Activated B cell treated with CpG ODN at 0.5 μM for 24 hours (primary cell): Measurements from ENCODE around the gene FBP1. TPM values are rescaled to one million over a fixed set of nuclear protein-coding genes. Genes with fewer than 3 reads are reported as not detected.
"Not testable (repeated sequence)": the region's sequence is repeated elsewhere in the genome, so short reads cannot be mapped to it uniquely, and the experiment has no call there.

Experiments used
- ATAC-seq: fragments of 200-7000 bp; cut with Tn5 transposase; one replicate; pipeline ENCODE4 v1.10.0; 2021; ENCODE audit warnings: low read depth, mild to moderate bottlenecking, moderate library complexity
- CTCF ChIA-PET: fragments of 350-600 bp; sonication (Branson Sonifier 250); formaldehyde crosslinking; loops from one replicate; lab custom pipeline; 2021; ENCODE audit warnings: antibody characterized with exemption; lab: Charles Lee
- POLR2A ChIA-PET: fragments of 350-600 bp; sonication (Branson Sonifier 250); formaldehyde crosslinking; loops from one replicate; lab custom pipeline; 2021; ENCODE audit warnings: antibody characterized with exemption; lab: Charles Lee
- DNase-seq: peaks from one replicate; pipeline ENCODE4 v3.0.0; 2022
- H3K27ac Mint-ChIP-seq: one replicate; pipeline ENCODE4 v1.8.0; 2020; ENCODE audit warnings: mixed read lengths
- H3K27me3 Mint-ChIP-seq: one replicate; pipeline ENCODE4 v1.8.0; 2021; ENCODE audit warnings: mixed read lengths
- H3K36me3 Mint-ChIP-seq: one replicate; pipeline ENCODE4 v1.8.0; 2021; ENCODE audit warnings: low read depth, mixed read lengths
- H3K4me1 Mint-ChIP-seq: one replicate; pipeline ENCODE4 v1.8.0; 2021; ENCODE audit warnings: mixed read lengths
- H3K4me3 Mint-ChIP-seq: one replicate; pipeline ENCODE4 v1.8.0; 2020; ENCODE audit warnings: mild to moderate bottlenecking, mixed read lengths
- H3K9me3 Mint-ChIP-seq: one replicate; pipeline ENCODE4 v1.8.0; 2020; ENCODE audit warnings: mixed read lengths
- CTCF ChIP-seq: fragments of 200-600 bp; IDR thresholded peaks from one replicate; pipeline ENCODE4 v1.8.0; 2022; ENCODE audit warnings: antibody characterized with exemption, mild to moderate bottlenecking
- intact Hi-C: fragments of 100-400 bp; cut with micrococcal nuclease; formaldehyde crosslinking; loops from one replicate; pipeline ENCODE4 v1.15.1; 2024
- total RNA-seq: library from RNA; stranded (reverse); gene quantifications from 2 replicates; pipeline ENCODE4 v1.2.3, GENCODE V29; 2022

Gene FBP1
- total RNA-seq, 1 donor from 2014 or later: 0.80 TPM

GRCh38 chr9:94599102-94599501 is 40.2 kb downstream of the FBP1 start:
- intact Hi-C loops: no loop called here
- CTCF ChIA-PET: no interaction called here
- DNase-seq (no peak), ATAC-seq (no peak)
- H3K27ac Mint-ChIP-seq: no peak overlapping the region
- H3K4me3 Mint-ChIP-seq: no peak overlapping the region
- H3K27me3 Mint-ChIP-seq: peaks cover 5% of the 10 kb centered on the region
- POLR2A ChIA-PET: no interaction called here
- peaks cover 4% of the 10 kb centered on the region for H3K4me1 Mint-ChIP-seq
- no peak for TF ChIP-seq CTCF
- H3K9me3 Mint-ChIP-seq: no peaks in the 10 kb centered on the region
- H3K36me3 Mint-ChIP-seq: no peaks in the 10 kb centered on the region

- CTCF ChIA-PET: no interaction called here
Measured at GRCh38 chr9:94593459-94594345, 45.6 kb downstream of the FBP1 start, which contains the start of gene FBP2. Gene FBP2, minus strand, starts transcription at chr9:94593824. Its CDS starts 98 bp downstream, at chr9:94593726.

GRCh38 chr9:94592683-94593082 is 46.6 kb downstream of the FBP1 start:
- CTCF ChIA-PET, H3K27ac Mint-ChIP-seq, H3K27me3 Mint-ChIP-seq, DNase-seq, H3K36me3 Mint-ChIP-seq, intact Hi-C loops, POLR2A ChIA-PET, ATAC-seq, H3K4me3 Mint-ChIP-seq, H3K9me3 Mint-ChIP-seq, H3K4me1 Mint-ChIP-seq: not testable (repeated sequence)

More at GRCh38 chr9:94593459-94594345, 45.6 kb downstream of the FBP1 start, which contains the start of gene FBP2:
- Mint-ChIP-seq H3K9me3 (no peaks in the 10 kb centered on the region), H3K4me3 (no peak within 1 kb of the TSS), H3K4me1 (no peaks in the 10 kb centered on the region), H3K36me3 (no peaks in the 10 kb centered on the region), H3K27me3 (peaks cover 7% of the 10 kb centered on the region), H3K27ac (no peak within 1 kb of the TSS)
- intact Hi-C loops: no loop called here
- no peak for DNase-seq
- POLR2A ChIA-PET: no interaction called here
- no peak for ATAC-seq
- TF ChIP-seq CTCF: no peak

GRCh38 chr9:94591876-94592275 is 47.4 kb downstream of the FBP1 start:
- CTCF ChIA-PET: no interaction called here
- no peak for TF ChIP-seq CTCF
- H3K9me3 Mint-ChIP-seq: no peaks in the 10 kb centered on the region
- DNase-seq: no peak
- H3K4me3 Mint-ChIP-seq: no peak overlapping the region
- H3K27me3 Mint-ChIP-seq: peaks cover 15% of the 10 kb centered on the region
- no peak for ATAC-seq
- H3K27ac Mint-ChIP-seq: no peak overlapping the region
- intact Hi-C loops: no loop called here
- no peaks in the 10 kb centered on the region for H3K36me3 Mint-ChIP-seq
- H3K4me1 Mint-ChIP-seq: no peaks in the 10 kb centered on the region
- POLR2A ChIA-PET: no interaction called here

- CTCF ChIA-PET: not testable (repeated sequence)
Measured at GRCh38 chr9:94591046-94591545, 48.2 kb downstream of the FBP1 start.

GRCh38 chr9:94588681-94589080 is 50.6 kb downstream of the FBP1 start:
- no peaks in the 10 kb centered on the region for H3K4me1 Mint-ChIP-seq
- no peak overlapping the region for H3K4me3 Mint-ChIP-seq
- intact Hi-C loops: no loop called here
- H3K27me3 Mint-ChIP-seq: peaks cover 15% of the 10 kb centered on the region
- DNase-seq: no peak
- ATAC-seq: no peak
- H3K27ac Mint-ChIP-seq: no peak overlapping the region
- POLR2A ChIA-PET: interaction anchor here (0.6 kb wide), 1 partner anchor 24 kb away, joined by 8 read pairs; no protein-coding TSS in a partner anchor
- no peak for TF ChIP-seq CTCF
- H3K36me3 Mint-ChIP-seq: no peaks in the 10 kb centered on the region
- CTCF ChIA-PET: no interaction called here
- no peaks in the 10 kb centered on the region for H3K9me3 Mint-ChIP-seq

More at GRCh38 chr9:94591046-94591545, 48.2 kb downstream of the FBP1 start:
- H3K9me3 Mint-ChIP-seq, POLR2A ChIA-PET, H3K27ac Mint-ChIP-seq, H3K4me3 Mint-ChIP-seq, H3K36me3 Mint-ChIP-seq, ATAC-seq, intact Hi-C loops, H3K4me1 Mint-ChIP-seq, DNase-seq: not testable (repeated sequence)
- H3K27me3 Mint-ChIP-seq: peaks cover 14% of the 10 kb centered on the region
